Epithelial cell of esophagus (primary cell): Measurements from ENCODE around the gene LRRTM3.

Source experiments
- DNase-seq: peaks from one replicate; pipeline ENCODE4 v3.0.0; 2010; ENCODE audit warnings: low read depth
- H3K4me3 ChIP-seq: 2 replicates; pipeline ENCODE4 v1.5.1; 2011; ENCODE audit warnings: mild to moderate bottlenecking, low read length, control low read depth
- CTCF ChIP-seq: IDR thresholded peaks from 2 replicates; pipeline ENCODE4 v1.5.1; 2011; ENCODE audit warnings: low read depth, mild to moderate bottlenecking, low read length, control low read depth, inconsistent platforms; ENCODE audit not compliant: insufficient read depth; ENCODE audit errors: missing control alignments

The LRRTM3 gene

GRCh38 chr10:67011480-67011879 is 85.6 kb downstream of the LRRTM3 start:
- no peak for TF ChIP-seq CTCF
- DNase-seq, result no peak
- H3K4me3 ChIP-seq, result no peak overlapping the region

- H3K4me3 ChIP-seq, result no peak overlapping the region
- no peak for TF ChIP-seq CTCF
- no peak for DNase-seq
Measured at GRCh38 chr10:67011981-67012380, 86.1 kb downstream of the LRRTM3 start.

- TF ChIP-seq CTCF, result no peak
- no peak for DNase-seq
- H3K4me3 ChIP-seq, result no peak overlapping the region
Measured at GRCh38 chr10:67015225-67015624, 89.4 kb downstream of the LRRTM3 start.

GRCh38 chr10:67017218-67017617 is 91.4 kb downstream of the LRRTM3 start:
- no peak for DNase-seq
- H3K4me3 ChIP-seq, result no peak overlapping the region
- TF ChIP-seq CTCF, result no peak

- H3K4me3 ChIP-seq, result no peak overlapping the region
- TF ChIP-seq CTCF, result no peak
- no peak for DNase-seq
Measured at GRCh38 chr10:67022099-67022498, 96.3 kb downstream of the LRRTM3 start.

GRCh38 chr10:67033878-67034277 is 108.0 kb downstream of the LRRTM3 start:
- no peak overlapping the region for H3K4me3 ChIP-seq
- TF ChIP-seq CTCF, result no peak
- DNase-seq, result no peak

GRCh38 chr10:67036808-67037207 is 111.0 kb downstream of the LRRTM3 start:
- H3K4me3 ChIP-seq, result no peak overlapping the region
- no peak for TF ChIP-seq CTCF
- no peak for DNase-seq
